H1 (cell line): Measurements from ENCODE around the gene PRMT3. TPM values are rescaled to one million over a fixed set of nuclear protein-coding genes. Genes with fewer than 3 reads are reported as not detected.

Experiments
- CTCF ChIA-PET: fragments of 300-600 bp; sonication (Branson Sonifier 250); formaldehyde crosslinking; loops from one replicate; lab custom pipeline; 2021; ENCODE audit not compliant: partially characterized antibody; lab: Charles Lee
- POLR2A ChIA-PET: fragments of 300-600 bp; sonication (Branson Sonifier 250); formaldehyde crosslinking; loops from one replicate; lab custom pipeline; 2021; ENCODE audit warnings: inconsistent platforms; ENCODE audit not compliant: partially characterized antibody; lab: Charles Lee
- DNase-seq, 2 experiments: peaks; one replicate each; pipeline versions ENCODE4 v3.0.0 to v3.0.0-alpha.2; 2010 to 2022; ENCODE audit warnings: low spot score in 2 of 2, low read depth in 1 of 2, mixed read lengths in 1 of 2
- FAIRE-seq: peaks from 2 replicates; lab custom pipeline; 2011; peaks lifted over from hg19 to GRCh38; lab: Jason Lieb, UNC
- H2AFZ ChIP-seq: 2 replicates; pipeline ENCODE4 v1.8.1; 2012; ENCODE audit warnings: low read length, inconsistent platforms
- H2AK5ac ChIP-seq: 2 replicates; pipeline ENCODE4 v1.6.1; 2013; ENCODE audit warnings: low read depth, low read length
- H2BK120ac ChIP-seq: replicated peaks from 2 replicates; pipeline ENCODE3; 2013; ENCODE audit warnings: low read depth, low read length, inconsistent platforms
- H2BK12ac ChIP-seq: 2 replicates; pipeline ENCODE4 v1.6.1; 2013; ENCODE audit warnings: low read depth, low read length
- H2BK15ac ChIP-seq: 2 replicates; pipeline ENCODE4 v1.6.1; 2013; ENCODE audit warnings: low read length
- H2BK20ac ChIP-seq: 2 replicates; pipeline ENCODE4 v1.6.1; 2013; ENCODE audit warnings: low read length
- H2BK5ac ChIP-seq: 2 replicates; pipeline ENCODE4 v1.6.1; 2013; ENCODE audit warnings: low read depth, low read length
- H3K14ac ChIP-seq: 2 replicates; pipeline ENCODE4 v1.6.1; 2013; ENCODE audit warnings: inconsistent platforms; ENCODE audit not compliant: insufficient read length
- H3K18ac ChIP-seq: 2 replicates; pipeline ENCODE4 v1.6.1; 2013; ENCODE audit warnings: low read length; ENCODE audit errors: extremely low read depth
- H3K23ac ChIP-seq: 2 replicates; pipeline ENCODE4 v1.6.1; 2013; ENCODE audit warnings: inconsistent platforms; ENCODE audit not compliant: insufficient read length
- H3K23me2 ChIP-seq: 2 replicates; pipeline ENCODE4 v1.6.1; 2013; ENCODE audit warnings: low read depth, low read length
- H3K27ac ChIP-seq: 2 replicates; pipeline ENCODE4 v1.6.1; 2011; ENCODE audit warnings: low read depth, low read length, inconsistent platforms
- H3K27me3 ChIP-seq, 4 experiments: replicated peaks in 1 of 4; 1 replicate in 1 of 4; 2 replicates in 3 of 4; pipeline versions ENCODE4 v1.6.1 to v1.8.1; 2011 to 2013; ENCODE audit warnings: low read length in 3 of 4, mild to moderate bottlenecking in 3 of 4, inconsistent platforms in 2 of 4, mixed read lengths in 2 of 4, moderate library complexity in 1 of 4; ENCODE audit not compliant: control insufficient read depth in 3 of 4, insufficient read depth in 3 of 4; ENCODE audit errors: extremely low read depth in 1 of 4
- H3K36me3 ChIP-seq, 4 experiments: 2 replicates each; pipeline versions ENCODE4 v1.6.1 to v1.8.1; 2011 to 2013; ENCODE audit warnings: mild to moderate bottlenecking in 4 of 4, low read length in 3 of 4, moderate library complexity in 2 of 4, control low read depth in 1 of 4, inconsistent platforms in 1 of 4; ENCODE audit not compliant: insufficient read depth in 4 of 4, control insufficient read depth in 2 of 4
- H3K4ac ChIP-seq: replicated peaks from 2 replicates; pipeline ENCODE3; 2013; ENCODE audit warnings: low read length, low read depth, mixed read lengths, inconsistent platforms; ENCODE audit not compliant: insufficient read length
- H3K4me1 ChIP-seq, 4 experiments: replicated peaks in 1 of 4; 1 replicate in 1 of 4; 2 replicates in 3 of 4; pipeline versions ENCODE4 v1.6.1 to v1.8.1; 2011 to 2013; ENCODE audit warnings: low read length in 3 of 4, inconsistent platforms in 2 of 4, mixed read lengths in 1 of 4; ENCODE audit not compliant: insufficient read depth in 4 of 4, control insufficient read depth in 3 of 4
- H3K4me2 ChIP-seq, 2 experiments: 2 replicates each; pipeline versions ENCODE4 v1.6.1 to v1.8.1; 2011 to 2013; ENCODE audit warnings: low read depth in 2 of 2, low read length in 2 of 2, control low read depth in 1 of 2, inconsistent platforms in 1 of 2, mild to moderate bottlenecking in 1 of 2; ENCODE audit not compliant: insufficient read depth in 1 of 2
- H3K4me3 ChIP-seq, 4 experiments: fragments of 200-600, 300-600 bp in 1 of 4; sonication (generic), shearing (Covaris generic), sonication (Bioruptor Twin) in 1 of 4; 2 replicates each; pipeline versions ENCODE4 v1.5.1 to v1.8.1; 2011 to 2016; ENCODE audit warnings: low read length in 4 of 4, low read depth in 3 of 4, control low read depth in 2 of 4, inconsistent platforms in 2 of 4, mild to moderate bottlenecking in 2 of 4, mixed read lengths in 1 of 4, moderate library complexity in 1 of 4; ENCODE audit not compliant: insufficient read depth in 2 of 4; ENCODE audit errors: extremely low read depth in 1 of 4
- H3K56ac ChIP-seq: replicated peaks from 2 replicates; pipeline ENCODE3; 2013; ENCODE audit warnings: low read depth, mild to moderate bottlenecking, mixed read lengths, low read length, inconsistent platforms; ENCODE audit not compliant: insufficient read length
- H3K79me1 ChIP-seq: 2 replicates; pipeline ENCODE4 v1.6.1; 2013; ENCODE audit warnings: low read depth, low read length, control low read depth
- H3K79me2 ChIP-seq, 2 experiments: 2 replicates each; pipeline versions ENCODE4 v1.6.1 to v1.8.1; 2012 to 2013; ENCODE audit warnings: low read length in 2 of 2, mild to moderate bottlenecking in 2 of 2, inconsistent platforms in 1 of 2; ENCODE audit not compliant: insufficient read depth in 2 of 2, control insufficient read depth in 1 of 2
- H3K9ac ChIP-seq, 4 experiments: replicated peaks in 1 of 4; 1 replicate in 1 of 4; 2 replicates in 3 of 4; pipeline versions ENCODE4 v1.6.1 to v1.8.1; 2011 to 2013; ENCODE audit warnings: low read depth in 3 of 4, low read length in 3 of 4, control low read depth in 2 of 4, mild to moderate bottlenecking in 2 of 4, moderate library complexity in 2 of 4, inconsistent platforms in 1 of 4; ENCODE audit errors: extremely low read depth in 1 of 4
- H3K9me3 ChIP-seq, 2 experiments: 2 replicates each; pipeline versions ENCODE4 v1.6.1 to v1.8.1; 2012 to 2013; ENCODE audit warnings: mild to moderate bottlenecking in 2 of 2, moderate library complexity in 2 of 2, control low read depth in 1 of 2, inconsistent platforms in 1 of 2, low read depth in 1 of 2, low read length in 1 of 2, mixed read lengths in 1 of 2; ENCODE audit not compliant: insufficient read depth in 2 of 2
- H4K20me1 ChIP-seq, 2 experiments: replicated peaks in 1 of 2; 2 replicates each; pipeline versions ENCODE3 to v1.8.1; 2011 to 2013; ENCODE audit warnings: inconsistent platforms in 2 of 2, low read length in 2 of 2, mild to moderate bottlenecking in 1 of 2; ENCODE audit not compliant: insufficient read depth in 2 of 2, control insufficient read depth in 1 of 2
- H4K5ac ChIP-seq: 2 replicates; pipeline ENCODE4 v1.6.1; 2013; ENCODE audit warnings: low read length, low read depth, mixed read lengths, inconsistent platforms; ENCODE audit not compliant: insufficient read length
- H4K8ac ChIP-seq: 2 replicates; pipeline ENCODE4 v1.8.0; 2013; ENCODE audit warnings: mild to moderate bottlenecking, moderate library complexity, low read length, inconsistent platforms; ENCODE audit not compliant: insufficient read depth; ENCODE audit errors: extremely low read depth
- H4K91ac ChIP-seq: replicated peaks from 2 replicates; pipeline ENCODE3; 2013; ENCODE audit warnings: low read length, mixed read lengths, inconsistent platforms; ENCODE audit not compliant: insufficient read length
- BCL11A ChIP-seq, 2 experiments: IDR thresholded peaks; one replicate each; pipeline ENCODE4 v1.6.1; 2011; ENCODE audit warnings: low read depth in 2 of 2, low read length in 2 of 2, mild to moderate bottlenecking in 2 of 2
- whole genome bisulfite sequencing, 2 experiments: shearing (Covaris generic) in 1 of 2; methylation state at CpG; one replicate each; pipeline versions ENCODE4 v1.1.6 to v1.1.7; 2013 to 2015; ENCODE audit warnings: low lambda C conversion rate in 2 of 2, mixed read lengths in 2 of 2, inconsistent platforms in 1 of 2, low coverage in 1 of 2, missing lambda C conversion rate in 1 of 2; ENCODE audit not compliant: insufficient replicate concordance in 2 of 2, insufficient coverage in 1 of 2, insufficient read length in 1 of 2; ENCODE audit errors: extremely low coverage in 1 of 2, missing lambda C conversion rate in 1 of 2; 5-methylcytosine and 5-hydroxymethylcytosine counted together
- polyA plus RNA-seq, 7 experiments: library from polyadenylated mRNA; depleted of rRNA in 3 of 7; stranded (reverse) in 5 of 7; unstranded in 2 of 7; fragments of >200 nt in 5 of 7; fragments of 200-250 nt in 2 of 7; gene quantifications; 1 replicate in 5 of 7; 2 replicates in 1 of 7; 4 replicates in 1 of 7; pipeline versions ENCODE4 v1.2.1 to v1.2.3, GENCODE V29; 2011 to 2013; ENCODE audit warnings: missing spikeins in 2 of 7, mixed read lengths in 2 of 7
- total RNA-seq: library from RNA; stranded (reverse); fragmentation: NEBNext Ultra II Directional; extraction: Animal tissue kit (Norgen Biotek cat#: 25700); gene quantifications from 2 replicates; pipeline ENCODE4 v1.2.1, GENCODE V29; 2021
- TF ChIP-seq, protein P1 (sequence below): IDR thresholded peaks from 2 replicates; pipeline ENCODE4 v1.6.1; 2011; ENCODE audit warnings: low read length, improper control_type of control experiment

PRMT3 gene
- total and polyA plus RNA-seq, 2 of the 8 experiments (the other 6 are each of a cell fraction or from before 2014, with no cell fraction given): 11.2 to 26.5 TPM

DNA sequence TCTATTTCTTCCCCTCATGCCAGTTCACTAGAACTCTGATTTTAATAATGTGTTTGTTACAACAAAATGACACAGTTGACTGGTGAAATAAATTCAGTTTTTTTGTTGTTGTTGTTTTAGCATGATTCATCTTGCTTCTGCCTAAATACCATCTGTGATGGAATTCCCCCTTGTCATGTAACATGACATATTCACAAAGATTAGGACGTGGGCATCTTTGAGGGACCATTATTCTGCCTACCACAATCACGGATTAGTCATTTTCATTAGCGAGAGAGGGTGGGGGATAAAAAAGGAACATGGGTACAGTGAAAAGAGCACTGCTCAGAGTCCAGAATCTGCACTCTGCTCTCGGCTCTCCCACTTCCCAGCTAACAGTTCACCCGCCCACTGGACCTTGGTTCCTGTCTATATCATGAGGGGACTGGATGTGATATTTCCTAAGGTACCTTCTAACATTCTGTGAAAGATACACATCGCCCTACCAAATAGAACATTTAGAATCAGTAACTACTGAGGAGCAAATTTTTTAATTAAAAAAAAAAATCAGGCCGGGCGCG lies 12.7 kb upstream of the PRMT3 start:
- no peak overlapping the region for H3K4me2 ChIP-seq
- no peaks in the 10 kb centered on the region for H3K9me3 ChIP-seq
- H3K36me3 ChIP-seq: peaks cover 0 to 2% (median 0%) of the 10 kb centered on the region in 4 experiments; a peak in 3 of 8 replicates
- FAIRE-seq (no peak), DNase-seq (no peak)
- H3K14ac ChIP-seq: no peak overlapping the region
- no peaks in the 10 kb centered on the region for H3K23me2 ChIP-seq
- no peak overlapping the region for H3K9ac ChIP-seq
- no peaks in the 10 kb centered on the region for H3K79me1 ChIP-seq
- TF ChIP-seq BCL11A (IDR thresholded peaks at IDR 0.05; ENCODE audit: low read depth in 2 of 2, low read length in 2 of 2): no peak
- TF ChIP-seq, protein P1, sequence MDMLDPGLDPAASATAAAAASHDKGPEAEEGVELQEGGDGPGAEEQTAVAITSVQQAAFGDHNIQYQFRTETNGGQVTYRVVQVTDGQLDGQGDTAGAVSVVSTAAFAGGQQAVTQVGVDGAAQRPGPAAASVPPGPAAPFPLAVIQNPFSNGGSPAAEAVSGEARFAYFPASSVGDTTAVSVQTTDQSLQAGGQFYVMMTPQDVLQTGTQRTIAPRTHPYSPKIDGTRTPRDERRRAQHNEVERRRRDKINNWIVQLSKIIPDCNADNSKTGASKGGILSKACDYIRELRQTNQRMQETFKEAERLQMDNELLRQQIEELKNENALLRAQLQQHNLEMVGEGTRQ: no peak
- H4K8ac ChIP-seq: no peak overlapping the region
- 91% methylated on average over 9 of the region's 9 CpGs; no CpG with 5 or more reads in 1 of the 2 experiments for WGBS, 2 experiments
- H2AK5ac ChIP-seq: no peak overlapping the region
- no peaks in the 10 kb centered on the region for H3K79me2 ChIP-seq
- ChIA-PET CTCF (interaction anchor here (1.2 to 2.1 kb wide), 3 partner anchors 21 to 235 kb away, joined by 3 to 5 read pairs (median 5); no protein-coding TSS in a partner anchor), POLR2A (no interaction called here)
- H2AFZ ChIP-seq: no peak overlapping the region
- no peaks in the 10 kb centered on the region for H4K20me1 ChIP-seq
- H3K4me1 ChIP-seq: peaks cover 0 to 2% (median under 1%) of the 10 kb centered on the region in 4 experiments; a peak in 2 of 7 replicates
- no peak overlapping the region for H4K5ac ChIP-seq
- H2BK120ac ChIP-seq: no peak overlapping the region
- no peak overlapping the region for H3K23ac ChIP-seq
- no peak overlapping the region for H4K91ac ChIP-seq
- no peak overlapping the region for H3K56ac ChIP-seq
- no peaks in the 10 kb centered on the region for H3K27me3 ChIP-seq
- H2BK5ac ChIP-seq: no peak overlapping the region
- no peak overlapping the region for H2BK12ac ChIP-seq
- H3K4ac ChIP-seq: no peak overlapping the region
- no peak overlapping the region for H2BK20ac ChIP-seq
- H3K4me3 ChIP-seq: no peak overlapping the region
- H3K27ac ChIP-seq: no peak overlapping the region
- no peak overlapping the region for H3K18ac ChIP-seq
- H2BK15ac ChIP-seq: no peak overlapping the region
